Measurements from ENCODE around the gene AZI2.

The AZI2 gene

DNA sequence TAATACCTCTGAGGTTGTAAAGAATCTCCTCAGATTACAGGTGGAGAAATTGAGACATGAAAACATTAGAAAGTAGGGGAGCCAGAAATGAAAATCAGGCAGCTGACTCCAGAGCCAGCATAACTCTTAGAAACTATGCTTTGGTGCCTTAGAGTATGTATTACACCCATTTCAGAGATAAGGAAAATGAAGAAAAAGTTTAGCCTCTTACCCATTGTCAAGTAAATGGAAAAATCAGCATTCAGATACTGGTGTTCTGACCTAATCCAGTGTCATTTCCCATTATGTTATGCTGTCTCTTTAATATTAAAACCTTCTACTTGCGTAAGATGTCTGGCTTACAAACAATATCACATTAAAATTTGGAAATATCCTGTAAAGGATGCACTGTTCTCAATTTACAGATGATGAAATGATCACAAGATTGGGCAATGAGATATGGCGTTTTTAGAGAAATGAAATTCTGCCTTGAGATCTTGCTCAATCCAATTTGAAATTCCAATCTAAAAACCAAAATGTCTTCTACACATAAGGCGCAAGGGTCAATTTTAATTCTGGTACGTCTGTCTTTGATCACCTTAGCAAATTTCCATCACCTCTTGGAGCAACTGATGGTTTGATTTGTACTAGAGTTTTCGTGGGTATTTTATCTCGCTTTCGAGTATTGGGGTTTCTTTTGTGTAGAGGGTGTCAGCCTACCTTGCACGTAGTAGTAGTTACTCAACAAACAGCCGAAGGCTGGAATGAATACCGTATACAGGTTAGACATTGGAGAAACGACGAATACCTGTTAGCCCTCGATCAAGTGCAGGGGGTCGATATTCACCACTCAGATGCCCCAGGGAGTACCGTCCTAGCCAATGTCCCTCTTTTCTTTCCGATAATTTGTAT is 1.0 kb downstream of the AZI2 start:
- Histone ChIP-seq H3K4me1 (ENCODE audit: insufficient read depth, low read length, severe bottlenecking) (peaks cover 46% of the 10 kb centered on the region), H3F3A (ENCODE audit: insufficient read depth, low read length) (no peaks in the 10 kb centered on the region), H3K27ac (ENCODE audit: low read depth, low read length, poor library complexity, severe bottlenecking) (peak overlapping the region; percentile 68), H3K79me2 (ENCODE audit: insufficient read depth, low read length) (peaks cover 8% of the 10 kb centered on the region), H4K20me1 (ENCODE audit: insufficient read depth, low read length) (no peaks in the 10 kb centered on the region), H2AFZ (ENCODE audit: low read length) (peak overlapping the region; percentile 80; the same call in 1 of the 2 replicates), H3K4me3 (ENCODE audit: low read depth, low read length, poor library complexity, severe bottlenecking) (peak overlapping the region; percentile 98), H3K4me2 (ENCODE audit: low read length) (peak overlapping the region; percentile 78), H3K9me2 (ENCODE audit: low read depth, low read length) (no peaks in the 10 kb centered on the region), H3K9me3 (ENCODE audit: low read length) (0 out of 2 replicates have a peak, but pooled peaks cover 3% of the 10 kb centered on the region), H3K36me3 (ENCODE audit: insufficient read depth, low read length) (no peaks in the 10 kb centered on the region), H3K9ac (ENCODE audit: low read length) (peak overlapping the region; percentile 97), H3K27me3 (ENCODE audit: insufficient read depth, low read length) (no peaks in the 10 kb centered on the region)
- no peak for TF ChIP-seq EZH2 (IDR thresholded peaks at IDR 0.05; ENCODE audit: borderline replicate concordance, low read length)
- TF ChIP-seq, protein P1, sequence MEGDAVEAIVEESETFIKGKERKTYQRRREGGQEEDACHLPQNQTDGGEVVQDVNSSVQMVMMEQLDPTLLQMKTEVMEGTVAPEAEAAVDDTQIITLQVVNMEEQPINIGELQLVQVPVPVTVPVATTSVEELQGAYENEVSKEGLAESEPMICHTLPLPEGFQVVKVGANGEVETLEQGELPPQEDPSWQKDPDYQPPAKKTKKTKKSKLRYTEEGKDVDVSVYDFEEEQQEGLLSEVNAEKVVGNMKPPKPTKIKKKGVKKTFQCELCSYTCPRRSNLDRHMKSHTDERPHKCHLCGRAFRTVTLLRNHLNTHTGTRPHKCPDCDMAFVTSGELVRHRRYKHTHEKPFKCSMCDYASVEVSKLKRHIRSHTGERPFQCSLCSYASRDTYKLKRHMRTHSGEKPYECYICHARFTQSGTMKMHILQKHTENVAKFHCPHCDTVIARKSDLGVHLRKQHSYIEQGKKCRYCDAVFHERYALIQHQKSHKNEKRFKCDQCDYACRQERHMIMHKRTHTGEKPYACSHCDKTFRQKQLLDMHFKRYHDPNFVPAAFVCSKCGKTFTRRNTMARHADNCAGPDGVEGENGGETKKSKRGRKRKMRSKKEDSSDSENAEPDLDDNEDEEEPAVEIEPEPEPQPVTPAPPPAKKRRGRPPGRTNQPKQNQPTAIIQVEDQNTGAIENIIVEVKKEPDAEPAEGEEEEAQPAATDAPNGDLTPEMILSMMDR (IDR thresholded peaks at IDR 0.05; ENCODE audit: low read length) = no peak

DNA sequence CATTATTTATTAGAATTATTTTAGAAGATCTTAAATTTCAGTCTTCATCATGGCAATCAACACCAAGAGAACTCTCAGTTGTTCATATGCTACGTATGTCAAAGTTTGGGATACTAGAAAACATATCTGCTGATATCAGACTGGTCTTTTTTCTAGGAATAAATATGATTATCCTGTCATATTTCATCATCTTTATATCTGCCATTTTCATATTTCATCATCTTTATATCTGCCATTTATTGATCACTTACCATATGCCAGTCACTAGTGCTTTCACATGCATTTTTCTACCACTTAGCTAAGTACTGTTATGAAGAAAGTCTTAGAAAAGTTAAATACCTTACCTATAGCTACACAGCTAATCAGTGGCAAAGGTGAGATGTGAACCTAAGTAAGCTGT is 2.9 kb downstream of the AZI2 start:
- TF ChIP-seq, protein P1 (IDR thresholded peaks at IDR 0.05; ENCODE audit: low read length) = no peak
- TF ChIP-seq EZH2 (IDR thresholded peaks at IDR 0.05; ENCODE audit: borderline replicate concordance, low read length) = no peak
- no peak overlapping the region for H3K4me2 ChIP-seq (ENCODE audit: low read length)
- H3K9me2 ChIP-seq (ENCODE audit: low read depth, low read length) = no peaks in the 10 kb centered on the region
- H3K27me3 ChIP-seq (ENCODE audit: insufficient read depth, low read length) = no peaks in the 10 kb centered on the region
- no peak overlapping the region for H2AFZ ChIP-seq (ENCODE audit: low read length)
- peaks cover 12% of the 10 kb centered on the region for H3K79me2 ChIP-seq (ENCODE audit: insufficient read depth, low read length)
- H3F3A ChIP-seq (ENCODE audit: insufficient read depth, low read length) = no peaks in the 10 kb centered on the region
- no peaks in the 10 kb centered on the region for H3K36me3 ChIP-seq (ENCODE audit: insufficient read depth, low read length)
- H3K4me3 ChIP-seq (ENCODE audit: low read depth, low read length, poor library complexity, severe bottlenecking) = no peak overlapping the region
- no peaks in the 10 kb centered on the region for H3K9me3 ChIP-seq (ENCODE audit: low read length)
- H3K27ac ChIP-seq (ENCODE audit: low read depth, low read length, poor library complexity, severe bottlenecking) = no peak overlapping the region
- no peak overlapping the region for H3K9ac ChIP-seq (ENCODE audit: low read length)
- H3K4me1 ChIP-seq (ENCODE audit: insufficient read depth, low read length, severe bottlenecking) = peaks cover 46% of the 10 kb centered on the region
- no peaks in the 10 kb centered on the region for H4K20me1 ChIP-seq (ENCODE audit: insufficient read depth, low read length)

DNA sequence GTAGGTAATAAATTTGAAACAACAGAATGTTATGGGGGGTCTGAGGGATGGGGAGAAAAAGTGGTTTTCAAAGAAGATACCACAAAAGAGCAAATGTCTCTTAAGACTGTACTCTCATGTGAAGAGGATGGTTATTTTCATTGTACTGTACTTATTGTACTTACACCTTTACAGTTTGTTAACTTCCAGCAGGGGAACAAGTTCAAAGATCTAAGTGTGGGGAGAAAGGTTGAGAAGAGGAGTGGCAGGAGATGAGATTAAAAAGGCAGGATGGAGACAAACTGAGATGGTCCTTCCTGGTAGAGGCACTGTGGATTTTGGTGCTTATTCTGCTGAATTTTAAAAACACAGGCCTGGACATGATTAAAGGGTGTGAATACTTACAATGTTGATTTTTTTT is 5.5 kb downstream of the AZI2 start:
- no peaks in the 10 kb centered on the region for H3F3A ChIP-seq (ENCODE audit: insufficient read depth, low read length)
- TF ChIP-seq EZH2 (IDR thresholded peaks at IDR 0.05; ENCODE audit: borderline replicate concordance, low read length) = no peak
- TF ChIP-seq, protein P1 (IDR thresholded peaks at IDR 0.05; ENCODE audit: low read length) = no peak
- no peak overlapping the region for H2AFZ ChIP-seq (ENCODE audit: low read length)
- no peaks in the 10 kb centered on the region for H3K9me2 ChIP-seq (ENCODE audit: low read depth, low read length)
- peaks cover 33% of the 10 kb centered on the region for H3K4me1 ChIP-seq (ENCODE audit: insufficient read depth, low read length, severe bottlenecking)
- no peaks in the 10 kb centered on the region for H4K20me1 ChIP-seq (ENCODE audit: insufficient read depth, low read length)
- no peak overlapping the region for H3K4me3 ChIP-seq (ENCODE audit: low read depth, low read length, poor library complexity, severe bottlenecking)
- H3K79me2 ChIP-seq (ENCODE audit: insufficient read depth, low read length) = peaks cover 12% of the 10 kb centered on the region
- H3K4me2 ChIP-seq (ENCODE audit: low read length) = no peak overlapping the region
- H3K9ac ChIP-seq (ENCODE audit: low read length) = no peak overlapping the region
- H3K27me3 ChIP-seq (ENCODE audit: insufficient read depth, low read length) = no peaks in the 10 kb centered on the region
- H3K36me3 ChIP-seq (ENCODE audit: insufficient read depth, low read length) = peaks cover 10% of the 10 kb centered on the region; the same call in 1 of the 2 replicates
- H3K27ac ChIP-seq (ENCODE audit: low read depth, low read length, poor library complexity, severe bottlenecking) = no peak overlapping the region
- no peaks in the 10 kb centered on the region for H3K9me3 ChIP-seq (ENCODE audit: low read length)
